GM18867 (cell line): ENCODE results near the gene CASP14.
"Not testable (repeated sequence)": the region's sequence is repeated elsewhere in the genome, so short reads cannot be mapped to it uniquely, and the experiment has no call there.

Experiments
- ATAC-seq: cut with Tn5 transposase; IDR thresholded peaks from one replicate; pipeline ENCODE4 v1.9.1; 2021; ENCODE audit warnings: mild to moderate bottlenecking, moderate library complexity; ENCODE audit not compliant: unreplicated experiment

The CASP14 gene

GRCh38 chr19:15070386-15070785, 21.1 kb downstream of the CASP14 start:
- not testable (repeated sequence) for ATAC-seq

- no peak for ATAC-seq
These were observed 23.8 kb downstream of the CASP14 start for GRCh38 chr19:15072930-15073647.

GRCh38 chr19:15074371-15074770, 25.1 kb downstream of the CASP14 start:
- no peak for ATAC-seq

- no peak for ATAC-seq
These were observed 26.5 kb downstream of the CASP14 start for GRCh38 chr19:15075806-15076205.

- not testable (repeated sequence) for ATAC-seq
These were observed 30.7 kb downstream of the CASP14 start for GRCh38 chr19:15080002-15080401.

- no peak for ATAC-seq
These were observed 32.6 kb downstream of the CASP14 start, which contains the start of gene OR1I1 for GRCh38 chr19:15081911-15082310. Gene OR1I1 (plus strand): TSS chr19:15082211. CDS start chr19:15087066, 4,855 bp downstream.

- no peak for ATAC-seq
These were observed 37.9 kb downstream of the CASP14 start for GRCh38 chr19:15087182-15087581.

- ATAC-seq = no peak
These were observed 42.9 kb downstream of the CASP14 start for GRCh38 chr19:15091918-15092753.

GRCh38 chr19:15093001-15093400, 43.7 kb downstream of the CASP14 start:
- no peak for ATAC-seq

GRCh38 chr19:15096223-15096622, 46.9 kb downstream of the CASP14 start:
- no peak for ATAC-seq

- ATAC-seq = not testable (repeated sequence)
These were observed 48.7 kb downstream of the CASP14 start for GRCh38 chr19:15097980-15098379.

GRCh38 chr19:15098460-15098859, 49.2 kb downstream of the CASP14 start:
- ATAC-seq = no peak

- ATAC-seq = no peak
These were observed 49.8 kb downstream of the CASP14 start for GRCh38 chr19:15099017-15099582.

- no peak for ATAC-seq
These were observed 52.3 kb downstream of the CASP14 start for GRCh38 chr19:15101479-15102082.

GRCh38 chr19:15104003-15104402, 54.7 kb downstream of the CASP14 start:
- ATAC-seq = no peak

- no peak for ATAC-seq
These were observed 55.1 kb downstream of the CASP14 start for GRCh38 chr19:15104411-15104810.

GRCh38 chr19:15105044-15105443, 55.8 kb downstream of the CASP14 start:
- ATAC-seq = no peak

GRCh38 chr19:15107061-15108010, 58.1 kb downstream of the CASP14 start, which contains the start of gene SYDE1:
Gene SYDE1 (plus strand): TSS chr19:15107401. CDS start chr19:15107434, 33 bp downstream.
- ATAC-seq = no peak
